K562 (cell line): ENCODE data around the gene FTH1. TPM values are rescaled to one million over a fixed set of nuclear protein-coding genes. Genes with fewer than 3 reads are reported as not detected.

ENCODE experiments used
- EWSR1 ChIP-seq: fragments of 450-650 bp; IDR thresholded peaks from 2 replicates; pipeline ENCODE4 v1.6.1; 2018; ENCODE audit warnings: borderline replicate concordance, mild to moderate bottlenecking, low read depth, moderate library complexity; ENCODE audit not compliant: partially characterized antibody
- MED1 ChIP-seq: sonication (generic); formaldehyde crosslinking; IDR thresholded peaks from 2 replicates; pipeline ENCODE4 v1.8.1; 2023; ENCODE audit warnings: missing genetic modification reagents, borderline replicate concordance
- MEIS2 ChIP-seq: fragments of 450-650 bp; IDR thresholded peaks from 2 replicates; pipeline ENCODE4 v1.6.1; 2014; ENCODE audit warnings: mild to moderate bottlenecking; ENCODE audit not compliant: partially characterized antibody
- NUFIP1 ChIP-seq: fragments of 450-650 bp; IDR thresholded peaks from 2 replicates; pipeline ENCODE4 v1.6.1; 2018; ENCODE audit not compliant: partially characterized antibody
- POLR2AphosphoS2 ChIP-seq: IDR thresholded peaks from 2 replicates; pipeline ENCODE4 v1.6.1; 2012; ENCODE audit warnings: low read length, improper control_type of control experiment
- RB1 ChIP-seq: fragments of 450-650 bp; IDR thresholded peaks from 2 replicates; pipeline ENCODE4 v1.6.1; 2017; ENCODE audit warnings: low read depth, mild to moderate bottlenecking
- RBBP5 ChIP-seq: fragments of 200-600 bp; sonication (generic); IDR thresholded peaks from 2 replicates; pipeline ENCODE4 v1.6.1; 2012; ENCODE audit warnings: borderline replicate concordance, mild to moderate bottlenecking, low read length, control low read depth, inconsistent platforms; ENCODE audit not compliant: insufficient read depth, poor library complexity, severe bottlenecking
- RUNX1 ChIP-seq: sonication (generic); IDR thresholded peaks from 2 replicates; pipeline ENCODE4 v1.6.1; 2016; ENCODE audit warnings: antibody characterized with exemption, low read depth
- SAFB2 ChIP-seq: fragments of 200-400 bp; formaldehyde crosslinking; IDR thresholded peaks from 2 replicates; pipeline ENCODE4 v1.6.1; 2018; ENCODE audit warnings: borderline replicate concordance, low read length, low read depth, moderate library complexity; ENCODE audit not compliant: severe bottlenecking
- SRF ChIP-seq, 2 experiments: fragments of 250-450, 450-650 bp in 1 of 2; sonication (Bioruptor Pico) in 1 of 2; sonication (generic) in 1 of 2; formaldehyde crosslinking; IDR thresholded peaks; 2 replicates each; pipeline versions ENCODE4 v1.5.0 to v1.5.1; 2020 to 2022; ENCODE audit warnings: mild to moderate bottlenecking in 1 of 2, missing genetic modification reagents in 1 of 2
- TCF7L2 ChIP-seq: fragments of 150-350 bp; IDR thresholded peaks from 2 replicates; pipeline ENCODE4 v1.6.1; 2016; ENCODE audit warnings: low read depth, mild to moderate bottlenecking, low read length, moderate library complexity
- ZNF280A ChIP-seq: fragments of 450-650 bp; IDR thresholded peaks from 2 replicates; pipeline ENCODE4 v1.6.1; 2018; ENCODE audit warnings: mild to moderate bottlenecking, low read depth; ENCODE audit not compliant: partially characterized antibody
- ZNF3 ChIP-seq: fragments of 250-450 bp; sonication (Bioruptor Pico); IDR thresholded peaks from 2 replicates; pipeline ENCODE4 v1.5.0; 2021; ENCODE audit warnings: mild to moderate bottlenecking, moderate library complexity
- polyA plus RNA-seq, 8 experiments: library from polyadenylated mRNA; depleted of rRNA in 4 of 8; stranded (reverse) in 5 of 8; unstranded in 3 of 8; fragments of >200 nt; fragmentation: Nextera tagmentation in 2 of 8; fragmentation: Illumina TruSeq in 1 of 8; extraction: Ambion mirVana in 2 of 8; extraction: Trizol in 1 of 8; gene quantifications; 2 replicates each; pipeline versions ENCODE4 v1.2.1 to v1.2.3, GENCODE V29; 2011 to 2014; ENCODE audit warnings: inconsistent platforms in 1 of 8, missing spikeins in 1 of 8
- total RNA-seq, 7 experiments: library from RNA; depleted of rRNA in 6 of 7; stranded (reverse); fragments of >200 nt in 6 of 7; fragmentation: Illumina TruSeq in 2 of 7; extraction: Trizol in 2 of 7; gene quantifications; 2 replicates each; pipeline versions ENCODE4 v1.2.1 to v1.2.3, GENCODE V29; 2011 to 2021; ENCODE audit warnings: low replicate concordance in 1 of 7
- TF ChIP-seq, protein P1 (sequence below), 2 experiments: fragments of 450-650 bp; IDR thresholded peaks; 2 replicates each; pipeline ENCODE4 v1.6.1; 2016; ENCODE audit warnings: mild to moderate bottlenecking in 2 of 2, borderline replicate concordance in 1 of 2, low read depth in 1 of 2, moderate library complexity in 1 of 2
- TF ChIP-seq, protein P2 (sequence below): sonication (generic); formaldehyde crosslinking; IDR thresholded peaks from 2 replicates; pipeline ENCODE4 v1.9.0; 2022; ENCODE audit warnings: mild to moderate bottlenecking, missing genetic modification reagents
- TF ChIP-seq, protein P3 (sequence below): fragments of 250-450 bp; sonication (Bioruptor Pico); IDR thresholded peaks from 2 replicates; pipeline ENCODE4 v1.8.0; 2021; ENCODE audit warnings: moderate library complexity, mild to moderate bottlenecking, inconsistent platforms

The FTH1 gene
- total and polyA plus RNA-seq, 9 of the 15 experiments (the other 6 are each of a cell fraction or from before 2014, with no cell fraction given), result 370 to 3,146 (median 802) TPM

DNA sequence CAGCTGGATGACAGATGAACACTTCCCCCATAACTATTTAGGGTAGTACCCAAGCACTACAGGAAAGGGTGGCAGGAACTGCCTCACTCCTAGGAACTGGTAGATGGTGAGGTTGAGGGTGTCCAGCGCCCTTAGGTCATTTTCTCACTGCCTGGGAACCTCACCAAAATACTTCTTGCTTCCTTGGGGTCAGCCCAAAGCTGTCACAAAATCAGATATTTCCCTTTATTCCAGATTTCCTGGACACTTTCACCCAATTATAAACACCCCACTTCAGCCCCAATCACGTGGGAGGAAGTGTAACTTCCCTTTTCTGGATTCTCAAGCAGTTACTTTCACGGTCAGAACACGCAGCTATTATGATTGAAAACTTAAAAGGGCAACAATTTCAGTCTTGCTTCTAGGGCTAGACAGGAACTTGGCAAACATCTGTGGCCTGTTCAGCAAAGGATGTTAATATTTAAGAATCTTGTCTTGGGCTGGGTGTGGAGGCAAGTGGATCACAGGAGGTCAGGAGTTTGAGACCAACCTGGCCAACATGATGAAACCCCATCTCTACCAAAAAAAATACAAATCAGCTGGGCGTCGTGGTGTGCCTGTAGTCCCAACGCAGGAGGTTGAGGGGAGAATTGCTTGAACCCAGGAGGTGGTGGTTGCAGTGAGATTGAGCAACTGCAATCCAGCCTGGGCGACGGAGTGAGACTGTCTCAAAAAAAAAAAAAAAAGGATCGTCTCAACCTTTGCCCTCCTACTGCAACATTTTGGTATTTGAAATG is 4.0 kb downstream of the FTH1 start (continued):
- TF ChIP-seq RUNX1 (peak; percentile 76; the same call in 1 of the 2 replicates), MED1 (CRISPR knock-in tag) (no peak), ZNF3 (CRISPR knock-in tag) (no peak), NUFIP1 (no peak), RBBP5 (no peak), ZNF280A (no peak), RB1 (0 out of 2 replicates have a peak, but pooled peaks have one; percentile 21), MEIS2 (no peak), EWSR1 (peak; percentile 68), POLR2AphosphoS2 (peak; percentile 100), SAFB2 (no peak), SRF (CRISPR knock-in tag; IDR thresholded peaks at IDR 0.05) (no peak; a peak in 3 of 4 replicates), TCF7L2 (no peak)
- TF ChIP-seq, protein P1, sequence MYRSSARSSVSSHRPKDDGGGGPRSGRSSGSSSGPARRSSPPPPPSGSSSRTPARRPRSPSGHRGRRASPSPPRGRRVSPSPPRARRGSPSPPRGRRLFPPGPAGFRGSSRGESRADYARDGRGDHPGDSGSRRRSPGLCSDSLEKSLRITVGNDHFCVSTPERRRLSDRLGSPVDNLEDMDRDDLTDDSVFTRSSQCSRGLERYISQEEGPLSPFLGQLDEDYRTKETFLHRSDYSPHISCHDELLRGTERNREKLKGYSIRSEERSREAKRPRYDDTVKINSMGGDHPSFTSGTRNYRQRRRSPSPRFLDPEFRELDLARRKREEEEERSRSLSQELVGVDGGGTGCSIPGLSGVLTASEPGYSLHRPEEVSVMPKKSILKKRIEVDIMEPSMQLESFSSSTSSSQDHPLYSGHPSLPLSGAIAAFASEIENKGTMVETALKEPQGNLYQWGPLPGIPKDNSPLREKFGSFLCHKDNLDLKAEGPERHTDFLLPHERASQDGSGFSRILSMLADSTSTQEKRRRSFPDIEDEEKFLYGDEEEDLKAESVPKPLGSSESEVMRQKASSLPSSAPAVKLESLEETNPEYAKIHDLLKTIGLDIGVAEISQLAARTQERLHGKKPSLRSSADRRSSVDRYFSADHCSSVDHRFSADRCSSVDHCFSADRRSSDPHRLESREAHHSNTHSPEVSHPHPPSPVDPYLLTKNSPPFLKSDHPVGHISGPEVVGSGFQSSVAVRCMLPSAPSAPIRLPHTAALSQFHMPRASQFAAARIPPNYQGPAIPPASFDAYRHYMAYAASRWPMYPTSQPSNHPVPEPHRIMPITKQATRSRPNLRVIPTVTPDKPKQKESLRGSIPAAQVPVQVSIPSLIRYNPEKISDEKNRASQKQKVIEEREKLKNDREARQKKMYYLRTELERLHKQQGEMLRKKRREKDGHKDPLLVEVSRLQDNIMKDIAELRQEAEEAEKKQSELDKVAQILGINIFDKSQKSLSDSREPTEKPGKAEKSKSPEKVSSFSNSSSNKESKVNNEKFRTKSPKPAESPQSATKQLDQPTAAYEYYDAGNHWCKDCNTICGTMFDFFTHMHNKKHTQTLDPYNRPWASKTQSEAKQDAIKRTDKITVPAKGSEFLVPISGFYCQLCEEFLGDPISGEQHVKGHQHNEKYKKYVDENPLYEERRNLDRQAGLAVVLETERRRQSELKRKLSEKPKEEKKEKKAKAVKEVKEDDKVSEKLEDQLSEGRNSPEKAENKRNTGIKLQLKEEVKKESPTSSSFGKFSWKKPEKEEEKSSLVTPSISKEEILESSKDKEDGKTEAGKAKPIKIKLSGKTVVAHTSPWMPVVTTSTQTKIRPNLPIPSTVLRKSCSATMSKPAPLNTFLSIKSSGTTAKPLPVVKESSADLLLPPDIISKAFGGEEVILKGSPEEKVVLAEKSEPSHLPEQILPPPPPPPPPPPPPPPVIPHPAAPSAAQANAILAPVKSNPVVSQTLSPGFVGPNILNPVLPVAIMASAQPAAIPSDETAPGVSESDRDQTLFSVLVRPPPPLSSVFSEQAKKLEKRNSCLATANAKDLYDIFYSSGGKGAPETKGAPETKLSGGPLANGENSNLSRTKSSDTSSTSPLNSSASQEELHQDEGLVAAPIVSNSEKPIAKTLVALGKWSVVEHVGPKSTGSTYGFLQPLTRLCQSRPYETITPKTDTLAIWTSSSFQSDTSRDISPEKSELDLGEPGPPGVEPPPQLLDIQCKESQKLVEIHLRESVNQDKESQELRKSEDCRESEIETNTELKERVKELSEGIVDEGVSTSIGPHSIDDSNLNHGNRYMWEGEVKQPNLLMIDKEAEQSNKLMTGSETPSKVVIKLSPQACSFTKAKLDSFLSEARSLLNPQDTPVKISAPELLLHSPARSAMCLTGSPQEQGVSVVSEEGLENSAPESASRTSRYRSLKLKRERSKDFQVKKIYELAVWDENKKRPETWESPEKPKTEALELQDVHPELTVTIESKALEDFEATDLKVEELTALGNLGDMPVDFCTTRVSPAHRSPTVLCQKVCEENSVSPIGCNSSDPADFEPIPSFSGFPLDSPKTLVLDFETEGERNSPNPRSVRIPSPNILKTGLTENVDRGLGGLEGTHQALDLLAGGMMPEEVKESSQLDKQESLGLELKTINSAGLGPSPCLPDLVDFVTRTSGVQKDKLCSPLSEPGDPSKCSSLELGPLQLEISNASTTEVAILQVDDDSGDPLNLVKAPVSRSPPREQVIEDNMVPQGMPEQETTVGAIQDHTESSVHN (IDR thresholded peaks at IDR 0.05; ENCODE audit: borderline replicate concordance in 1 of 2, low read depth in 1 of 2), result peak in 1 of 2 experiments; percentile 98; a peak in 3 of 4 replicates
- TF ChIP-seq, protein P2, sequence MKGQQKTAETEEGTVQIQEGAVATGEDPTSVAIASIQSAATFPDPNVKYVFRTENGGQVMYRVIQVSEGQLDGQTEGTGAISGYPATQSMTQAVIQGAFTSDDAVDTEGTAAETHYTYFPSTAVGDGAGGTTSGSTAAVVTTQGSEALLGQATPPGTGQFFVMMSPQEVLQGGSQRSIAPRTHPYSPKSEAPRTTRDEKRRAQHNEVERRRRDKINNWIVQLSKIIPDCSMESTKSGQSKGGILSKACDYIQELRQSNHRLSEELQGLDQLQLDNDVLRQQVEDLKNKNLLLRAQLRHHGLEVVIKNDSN, result peak; percentile 87
- TF ChIP-seq, protein P3, sequence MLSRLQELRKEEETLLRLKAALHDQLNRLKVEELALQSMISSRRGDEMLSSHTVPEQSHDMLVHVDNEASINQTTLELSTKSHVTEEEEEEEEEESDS (CRISPR knock-in tag), result no peak
